ENCODE data around the gene LMNTD2.

- TF ChIP-seq EP300 (IDR thresholded peaks at IDR 0.05; ENCODE audit: borderline replicate concordance) (no peak), MAX (IDR thresholded peaks at IDR 0.05) (no peak), TAF1 (IDR thresholded peaks at IDR 0.05; ENCODE audit: low read depth) (no peak), EGR1 (IDR thresholded peaks at IDR 0.05) (no peak)
- TF ChIP-seq, protein P1, sequence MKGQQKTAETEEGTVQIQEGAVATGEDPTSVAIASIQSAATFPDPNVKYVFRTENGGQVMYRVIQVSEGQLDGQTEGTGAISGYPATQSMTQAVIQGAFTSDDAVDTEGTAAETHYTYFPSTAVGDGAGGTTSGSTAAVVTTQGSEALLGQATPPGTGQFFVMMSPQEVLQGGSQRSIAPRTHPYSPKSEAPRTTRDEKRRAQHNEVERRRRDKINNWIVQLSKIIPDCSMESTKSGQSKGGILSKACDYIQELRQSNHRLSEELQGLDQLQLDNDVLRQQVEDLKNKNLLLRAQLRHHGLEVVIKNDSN (IDR thresholded peaks at IDR 0.05), result no peak
Measured at GRCh38 chr11:545171-545570, 15.4 kb downstream of the LMNTD2 start.
